Sigmoid colon (tissue), 4 donors: Measurements from ENCODE around the gene C9orf40.

ENCODE experiments used
- CTCF ChIP-seq, 4 experiments: fragments of 450-650 bp in 3 of 4; fragments of 200-600 bp in 1 of 4; IDR thresholded peaks; one replicate each; pipeline ENCODE4 v1.5.1; 2016 to 2019; ENCODE audit warnings: antibody characterized with exemption in 4 of 4, mild to moderate bottlenecking in 3 of 4, moderate library complexity in 2 of 4
- EP300 ChIP-seq, 4 donors: sonication (generic); formaldehyde crosslinking; IDR thresholded peaks; one replicate each; pipeline ENCODE4 v1.6.1; 2017; ENCODE audit warnings: antibody characterized with exemption in 4 of 4
- POLR2A ChIP-seq, 2 donors: fragments of 450-650 bp; IDR thresholded peaks; one replicate each; pipeline ENCODE4 v1.6.1; 2016; ENCODE audit warnings: antibody characterized with exemption in 2 of 2, mild to moderate bottlenecking in 2 of 2, moderate library complexity in 2 of 2
- POLR2AphosphoS5 ChIP-seq, 4 donors: sonication (generic); formaldehyde crosslinking; IDR thresholded peaks; one replicate each; pipeline ENCODE4 v1.6.1; 2017; ENCODE audit warnings: antibody characterized with exemption in 4 of 4

GRCh38 chr9:74973714-74974113, 21.0 kb upstream of the C9orf40 start:
- no peak for TF ChIP-seq POLR2A (IDR thresholded peaks at IDR 0.05)
- TF ChIP-seq CTCF (IDR thresholded peaks at IDR 0.05) = no peak
- no peak for TF ChIP-seq POLR2AphosphoS5 (IDR thresholded peaks at IDR 0.05)
- no peak for TF ChIP-seq EP300 (IDR thresholded peaks at IDR 0.05)
